ENCODE data around the gene MCAT.

GRCh38 chr22:43179146-43179910 lies 36.1 kb upstream of the MCAT start:
- TF ChIP-seq CTCF (IDR thresholded peaks at IDR 0.05 in 4 of 5, conservative IDR thresholded peaks at IDR 0.05 in 1 of 5) (no peak), POLR2A (IDR thresholded peaks at IDR 0.05) (no peak)

Data from gastrocnemius medialis (tissue), 4 donors.